ENCODE data around the gene ACSF2. TPM values are rescaled to one million over a fixed set of nuclear protein-coding genes. Genes with fewer than 3 reads are reported as not detected.
A peak's percentile ranks its signal among the peaks of the same experiment; 100 is the strongest.
"Not testable (repeated sequence)": the region's sequence is repeated elsewhere in the genome, so short reads cannot be mapped to it uniquely, and the experiment has no call there.

ACSF2 gene
- total RNA-seq, 1 donor, result 35.8 TPM

- DNase-seq (ENCODE audit: low read depth in 2 of 3, low spot score in 2 of 3), result no peak
Observed at GRCh38 chr17:50462446-50462845, 36.4 kb downstream of the ACSF2 start.

GRCh38 chr17:50464121-50464520 is 38.1 kb downstream of the ACSF2 start:
- DNase-seq (ENCODE audit: low read depth in 2 of 3, low spot score in 2 of 3), result no peak

GRCh38 chr17:50464736-50465135 is 38.7 kb downstream of the ACSF2 start:
- DNase-seq (ENCODE audit: low read depth in 2 of 3, low spot score in 2 of 3), result no peak

GRCh38 chr17:50465171-50465570 is 39.2 kb downstream of the ACSF2 start:
- DNase-seq (ENCODE audit: low read depth in 2 of 3, low spot score in 2 of 3), result no peak

- DNase-seq (ENCODE audit: low read depth in 2 of 3, low spot score in 2 of 3), result no peak
Observed at GRCh38 chr17:50465635-50466034, 39.6 kb downstream of the ACSF2 start.

GRCh38 chr17:50466371-50467113 is 40.5 kb downstream of the ACSF2 start:
- no peak for DNase-seq (ENCODE audit: low read depth in 2 of 3, low spot score in 2 of 3)

- no peak for DNase-seq (ENCODE audit: low read depth in 2 of 3, low spot score in 2 of 3)
Observed at GRCh38 chr17:50467114-50467854, 41.3 kb downstream of the ACSF2 start.

- no peak for DNase-seq (ENCODE audit: low read depth in 2 of 3, low spot score in 2 of 3)
Observed at GRCh38 chr17:50467855-50468303, 41.9 kb downstream of the ACSF2 start.

GRCh38 chr17:50468304-50469207 is 42.5 kb downstream of the ACSF2 start, which contains the start of gene CHAD:
TSS of gene CHAD (minus strand) at chr17:50468880. CDS start at chr17:50468813, 67 bp downstream.
- peak in 1 of 3 donors; percentile 33 for DNase-seq (ENCODE audit: low read depth in 2 of 3, low spot score in 2 of 3)

GRCh38 chr17:50469208-50469605 is 43.2 kb downstream of the ACSF2 start:
- no peak for DNase-seq (ENCODE audit: low read depth in 2 of 3, low spot score in 2 of 3)

- no peak for DNase-seq (ENCODE audit: low read depth in 2 of 3, low spot score in 2 of 3)
Observed at GRCh38 chr17:50469671-50470305, 43.8 kb downstream of the ACSF2 start.

- no peak for DNase-seq (ENCODE audit: low read depth in 2 of 3, low spot score in 2 of 3)
Observed at GRCh38 chr17:50470426-50470825, 44.4 kb downstream of the ACSF2 start.

- peak in 1 of 3 donors; percentile 36 for DNase-seq (ENCODE audit: low read depth in 2 of 3, low spot score in 2 of 3)
Observed at GRCh38 chr17:50471009-50471905, 45.2 kb downstream of the ACSF2 start.

- no peak for DNase-seq (ENCODE audit: low read depth in 2 of 3, low spot score in 2 of 3)
Observed at GRCh38 chr17:50472286-50472685, 46.3 kb downstream of the ACSF2 start.

- not testable (repeated sequence) for DNase-seq (ENCODE audit: low read depth in 2 of 3, low spot score in 2 of 3)
Observed at GRCh38 chr17:50472761-50473161, 46.7 kb downstream of the ACSF2 start.

- no peak for DNase-seq (ENCODE audit: low read depth in 2 of 3, low spot score in 2 of 3)
Observed at GRCh38 chr17:50473901-50474300, 47.9 kb downstream of the ACSF2 start.

- no peak for DNase-seq (ENCODE audit: low read depth in 2 of 3, low spot score in 2 of 3)
Observed at GRCh38 chr17:50474523-50474922, 48.5 kb downstream of the ACSF2 start.

- DNase-seq (ENCODE audit: low read depth in 2 of 3, low spot score in 2 of 3), result no peak
Observed at GRCh38 chr17:50475362-50475761, 49.3 kb downstream of the ACSF2 start.

- not testable (repeated sequence) for DNase-seq (ENCODE audit: low read depth in 2 of 3, low spot score in 2 of 3)
Observed at GRCh38 chr17:50475775-50476544, 49.9 kb downstream of the ACSF2 start.

Data from hematopoietic multipotent progenitor cell (in vitro differentiated cells).